BLaER1 (cell line): Measurements from ENCODE around the gene LRCH3.

ENCODE experiments used
- H3K27ac ChIP-seq: shearing (Covaris generic); formaldehyde crosslinking; 2 replicates; pipeline ENCODE4 v1.8.1; 2022
- H3K27me3 ChIP-seq: shearing (Covaris generic); formaldehyde crosslinking; 2 replicates; pipeline ENCODE4 v1.8.1; 2022
- H3K36me3 ChIP-seq: shearing (Covaris generic); formaldehyde crosslinking; 2 replicates; pipeline ENCODE4 v1.8.1; 2022
- H3K4me1 ChIP-seq: shearing (Covaris generic); formaldehyde crosslinking; 2 replicates; pipeline ENCODE4 v1.8.1; 2022
- H3K4me2 ChIP-seq: shearing (Covaris generic); formaldehyde crosslinking; 2 replicates; pipeline ENCODE4 v1.8.1; 2022
- H3K4me3 ChIP-seq: shearing (Covaris generic); formaldehyde crosslinking; 2 replicates; pipeline ENCODE4 v1.8.1; 2022
- H3K9ac ChIP-seq: shearing (Covaris generic); formaldehyde crosslinking; 2 replicates; pipeline ENCODE4 v1.8.1; 2022
- H3K9me3 ChIP-seq: shearing (Covaris generic); formaldehyde crosslinking; 2 replicates; pipeline ENCODE4 v1.8.1; 2022
- H4K20me1 ChIP-seq: shearing (Covaris generic); formaldehyde crosslinking; 2 replicates; pipeline ENCODE4 v1.8.1; 2022
- Cebpa-rat ChIP-seq: shearing (Covaris generic); IDR thresholded peaks from 2 replicates; pipeline ENCODE4 v1.8.1; 2022

The LRCH3 gene

DNA sequence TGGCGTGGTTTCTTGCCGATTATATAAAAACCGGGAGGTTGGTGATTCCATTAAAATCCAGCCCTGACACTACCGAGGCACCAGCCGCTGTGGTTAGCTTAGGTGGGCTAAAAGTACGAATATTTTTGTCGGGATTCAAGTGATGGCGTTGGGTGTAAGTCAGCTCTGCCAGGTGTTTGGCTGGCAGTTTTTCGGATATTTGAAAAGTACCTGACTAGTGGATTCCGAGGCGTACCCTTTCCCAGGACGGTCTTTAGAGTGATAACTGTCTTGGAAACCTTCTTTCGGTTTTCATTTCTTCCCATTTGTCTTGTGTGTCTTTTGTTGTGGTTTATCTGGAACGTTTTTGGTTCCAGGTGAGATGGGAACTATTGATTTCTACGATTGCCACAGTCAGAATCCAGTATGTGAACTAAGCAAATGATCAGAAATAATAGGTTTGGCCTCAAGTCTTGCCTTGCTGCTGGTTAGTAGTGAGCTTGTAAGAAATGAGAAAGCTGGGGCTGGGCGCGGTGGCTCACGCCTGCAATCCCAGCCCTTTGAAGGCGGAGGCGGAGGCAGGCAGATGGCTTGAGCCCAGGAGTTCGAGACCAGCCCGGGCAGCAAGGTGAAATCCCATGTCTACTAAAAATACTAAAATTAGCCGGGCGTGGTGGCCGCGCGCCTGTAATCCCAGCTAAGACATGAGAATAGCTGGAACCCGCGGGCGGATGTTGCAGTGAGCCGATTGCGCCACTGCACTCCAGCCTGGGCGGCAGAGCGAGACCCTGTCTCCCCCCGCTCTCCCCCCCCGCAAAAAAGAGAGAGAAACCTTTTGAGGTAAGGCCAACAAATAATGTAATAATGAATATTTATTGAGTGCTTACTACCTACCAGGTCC is 40.0 kb upstream of the LRCH3 start:
- H3K27me3 ChIP-seq, result no peaks in the 10 kb centered on the region
- peak overlapping the region; percentile 95 for H3K4me2 ChIP-seq
- peak overlapping the region; percentile 87 for H3K27ac ChIP-seq
- H4K20me1 ChIP-seq, result peaks cover 57% of the 10 kb centered on the region
- H3K9ac ChIP-seq, result peak overlapping the region; percentile 93
- peaks cover 42% of the 10 kb centered on the region for H3K4me1 ChIP-seq
- no peaks in the 10 kb centered on the region for H3K9me3 ChIP-seq
- H3K4me3 ChIP-seq, result peak overlapping the region; percentile 79
- peaks cover 2% of the 10 kb centered on the region; the same call in 1 of the 2 replicates for H3K36me3 ChIP-seq
- TF ChIP-seq Cebpa-rat, result peak; percentile 92

- Histone ChIP-seq H4K20me1 (peaks cover 65% of the 10 kb centered on the region), H3K4me3 (peak overlapping the region; percentile 79), H3K9me3 (no peaks in the 10 kb centered on the region), H3K9ac (peak overlapping the region; percentile 93), H3K36me3 (peaks cover 11% of the 10 kb centered on the region), H3K27me3 (no peaks in the 10 kb centered on the region), H3K27ac (peak overlapping the region; percentile 87; the same call in 1 of the 2 replicates), H3K4me1 (peaks cover 36% of the 10 kb centered on the region), H3K4me2 (peak overlapping the region; percentile 95)
- TF ChIP-seq Cebpa-rat, result no peak
These were observed 38.9 kb upstream of the LRCH3 start for GRCh38 chr3:197752107-197752506.

- H3K9ac ChIP-seq, result no peak overlapping the region
- peaks cover 8% of the 10 kb centered on the region; the same call in 1 of the 2 replicates for H3K9me3 ChIP-seq
- peaks cover 22% of the 10 kb centered on the region for H3K36me3 ChIP-seq
- no peak overlapping the region for H3K27ac ChIP-seq
- H4K20me1 ChIP-seq, result peaks cover 76% of the 10 kb centered on the region
- H3K4me2 ChIP-seq, result peak overlapping the region; percentile 43
- peaks cover 34% of the 10 kb centered on the region for H3K4me1 ChIP-seq
- H3K27me3 ChIP-seq, result no peaks in the 10 kb centered on the region
- H3K4me3 ChIP-seq, result no peak overlapping the region
- TF ChIP-seq Cebpa-rat, result no peak
These were observed 37.8 kb upstream of the LRCH3 start for GRCh38 chr3:197753263-197753662.

- Histone ChIP-seq H4K20me1 (peaks cover 94% of the 10 kb centered on the region), H3K9me3 (peaks cover 25% of the 10 kb centered on the region; the same call in 1 of the 2 replicates), H3K27me3 (no peaks in the 10 kb centered on the region), H3K4me1 (peaks cover 16% of the 10 kb centered on the region), H3K4me2 (no peak overlapping the region), H3K36me3 (peaks cover 57% of the 10 kb centered on the region), H3K27ac (no peak overlapping the region), H3K4me3 (no peak overlapping the region), H3K9ac (no peak overlapping the region)
- TF ChIP-seq Cebpa-rat, result no peak
These were observed 34.4 kb upstream of the LRCH3 start for GRCh38 chr3:197756704-197757103.

DNA sequence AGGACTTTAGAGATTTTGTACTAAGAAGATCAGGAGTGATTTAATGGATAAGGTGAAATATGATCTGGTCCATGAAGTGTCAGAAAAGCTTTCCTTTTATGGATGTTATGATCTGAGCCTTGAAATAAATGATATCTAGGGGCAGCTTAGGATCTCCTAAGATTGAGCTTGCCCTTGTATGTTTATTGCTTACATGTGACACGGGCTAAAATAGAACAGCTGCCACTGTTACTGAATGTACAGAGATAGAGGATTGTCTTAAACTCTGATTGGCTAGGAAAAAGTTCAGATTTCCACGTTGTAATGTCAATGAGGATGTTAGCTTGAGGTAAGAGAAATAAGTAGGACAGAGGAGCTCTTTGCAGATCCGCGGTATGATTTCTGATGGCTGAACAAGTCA is 32.5 kb upstream of the LRCH3 start:
- no peak for TF ChIP-seq Cebpa-rat
- H3K27ac ChIP-seq, result no peak overlapping the region
- H3K4me2 ChIP-seq, result no peak overlapping the region
- peaks cover 94% of the 10 kb centered on the region for H4K20me1 ChIP-seq
- H3K4me3 ChIP-seq, result no peak overlapping the region
- no peak overlapping the region for H3K9ac ChIP-seq
- peaks cover 75% of the 10 kb centered on the region for H3K36me3 ChIP-seq
- no peaks in the 10 kb centered on the region for H3K4me1 ChIP-seq
- H3K27me3 ChIP-seq, result no peaks in the 10 kb centered on the region
- peaks cover 25% of the 10 kb centered on the region; the same call in 1 of the 2 replicates for H3K9me3 ChIP-seq

GRCh38 chr3:197761784-197762183 is 29.3 kb upstream of the LRCH3 start:
- Histone ChIP-seq H3K4me3 (no peak overlapping the region), H3K36me3 (peaks cover 96% of the 10 kb centered on the region), H3K27me3 (no peaks in the 10 kb centered on the region), H3K4me2 (no peak overlapping the region), H3K9ac (no peak overlapping the region), H3K27ac (no peak overlapping the region), H3K4me1 (no peaks in the 10 kb centered on the region), H4K20me1 (peaks cover 84% of the 10 kb centered on the region), H3K9me3 (peaks cover 25% of the 10 kb centered on the region; the same call in 1 of the 2 replicates)
- no peak for TF ChIP-seq Cebpa-rat

DNA sequence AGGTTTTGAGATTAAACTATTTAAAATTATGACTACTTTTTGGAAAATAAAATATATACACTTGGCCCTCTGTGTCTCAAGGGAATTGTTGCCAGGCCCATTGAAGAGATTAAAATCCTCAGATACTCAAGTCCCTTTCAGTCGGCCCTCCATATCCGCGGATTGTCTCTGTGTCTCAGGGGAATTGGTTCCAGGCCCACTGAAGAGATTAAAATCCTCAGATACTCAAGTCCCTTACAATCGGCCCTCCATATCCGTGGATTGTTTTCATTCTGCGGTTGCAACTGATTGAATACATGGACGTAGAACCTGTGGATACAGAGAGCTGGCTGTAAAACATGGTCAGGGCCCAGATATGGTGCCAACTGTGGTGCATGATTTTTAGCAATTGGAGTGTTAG is 15.7 kb upstream of the LRCH3 start:
- no peak for TF ChIP-seq Cebpa-rat
- H3K27ac ChIP-seq, result no peak overlapping the region
- H3K9me3 ChIP-seq, result no peaks in the 10 kb centered on the region
- H3K36me3 ChIP-seq, result peaks cover 98% of the 10 kb centered on the region
- H3K4me1 ChIP-seq, result no peaks in the 10 kb centered on the region
- no peak overlapping the region for H3K4me3 ChIP-seq
- H3K4me2 ChIP-seq, result no peak overlapping the region
- H4K20me1 ChIP-seq, result peaks cover 6% of the 10 kb centered on the region; the same call in 1 of the 2 replicates
- no peak overlapping the region for H3K9ac ChIP-seq
- no peaks in the 10 kb centered on the region for H3K27me3 ChIP-seq

DNA sequence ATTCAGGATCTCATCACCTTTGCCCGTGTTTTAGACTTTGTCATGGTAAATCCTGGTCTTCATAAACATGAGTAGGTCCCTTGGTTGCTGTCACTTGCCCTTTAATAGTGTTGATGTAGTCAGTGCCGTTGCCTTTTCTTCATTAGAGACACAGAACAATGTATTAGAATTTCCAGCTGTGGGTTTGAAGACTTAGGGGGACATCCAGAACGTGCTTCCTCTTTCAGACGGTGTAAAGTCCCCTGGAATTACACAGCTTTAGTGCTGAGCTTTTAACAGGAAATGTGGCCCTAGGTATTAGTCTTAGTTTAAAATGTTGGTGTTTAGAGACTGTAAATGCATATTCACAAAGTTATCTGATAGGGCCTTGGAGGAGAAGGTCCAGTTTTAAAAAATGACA is 8.8 kb upstream of the LRCH3 start:
- Histone ChIP-seq H3K4me1 (no peaks in the 10 kb centered on the region), H3K4me2 (no peak overlapping the region), H3K27ac (no peak overlapping the region), H3K36me3 (peaks cover 74% of the 10 kb centered on the region), H3K9me3 (no peaks in the 10 kb centered on the region), H3K4me3 (no peak overlapping the region), H3K27me3 (no peaks in the 10 kb centered on the region), H4K20me1 (no peaks in the 10 kb centered on the region; the same call in 1 of the 2 replicates), H3K9ac (no peak overlapping the region)
- no peak for TF ChIP-seq Cebpa-rat

GRCh38 chr3:197784019-197784585 is 7.0 kb upstream of the LRCH3 start:
- no peak overlapping the region for H3K4me2 ChIP-seq

DNA sequence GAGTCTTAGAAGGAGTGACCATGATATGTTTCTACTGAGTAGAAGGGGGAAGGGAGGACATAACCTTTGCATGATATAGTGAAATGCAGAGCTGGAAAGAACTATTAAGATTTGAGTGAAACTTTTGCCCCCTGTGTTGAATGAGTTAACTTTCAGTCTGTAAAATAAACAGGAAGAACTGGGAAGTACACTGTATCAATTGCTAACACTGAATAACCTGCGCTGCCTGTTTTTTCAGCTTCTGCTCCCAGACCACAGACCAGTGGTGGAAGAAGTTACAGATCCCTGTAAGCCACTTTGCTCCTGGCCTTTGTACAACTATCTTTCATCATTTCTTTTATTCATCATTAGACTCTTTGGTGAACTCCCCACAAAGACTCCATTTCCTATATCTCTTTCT is 3.6 kb upstream of the LRCH3 start:
- Histone ChIP-seq H3K4me1 (peaks cover 11% of the 10 kb centered on the region), H3K27ac (no peak overlapping the region), H3K9me3 (no peaks in the 10 kb centered on the region), H3K4me2 (no peak overlapping the region), H3K9ac (no peak overlapping the region), H4K20me1 (no peaks in the 10 kb centered on the region; the same call in 1 of the 2 replicates), H3K4me3 (no peak overlapping the region), H3K27me3 (no peaks in the 10 kb centered on the region), H3K36me3 (peaks cover 30% of the 10 kb centered on the region)
- TF ChIP-seq Cebpa-rat, result no peak

More at GRCh38 chr3:197784019-197784585, 7.0 kb upstream of the LRCH3 start:
- no peak for TF ChIP-seq Cebpa-rat
- peaks cover 61% of the 10 kb centered on the region for H3K36me3 ChIP-seq
- H3K4me3 ChIP-seq, result no peak overlapping the region
- no peaks in the 10 kb centered on the region for H3K27me3 ChIP-seq
- no peaks in the 10 kb centered on the region for H3K9me3 ChIP-seq
- no peak overlapping the region for H3K9ac ChIP-seq
- H3K27ac ChIP-seq, result no peak overlapping the region
- H3K4me1 ChIP-seq, result no peaks in the 10 kb centered on the region
- H4K20me1 ChIP-seq, result no peaks in the 10 kb centered on the region; the same call in 1 of the 2 replicates
